ENCODE data around the gene XCR1.
"Not testable (repeated sequence)": the region's sequence is repeated elsewhere in the genome, so short reads cannot be mapped to it uniquely, and the experiment has no call there.

Gene XCR1, protein sequence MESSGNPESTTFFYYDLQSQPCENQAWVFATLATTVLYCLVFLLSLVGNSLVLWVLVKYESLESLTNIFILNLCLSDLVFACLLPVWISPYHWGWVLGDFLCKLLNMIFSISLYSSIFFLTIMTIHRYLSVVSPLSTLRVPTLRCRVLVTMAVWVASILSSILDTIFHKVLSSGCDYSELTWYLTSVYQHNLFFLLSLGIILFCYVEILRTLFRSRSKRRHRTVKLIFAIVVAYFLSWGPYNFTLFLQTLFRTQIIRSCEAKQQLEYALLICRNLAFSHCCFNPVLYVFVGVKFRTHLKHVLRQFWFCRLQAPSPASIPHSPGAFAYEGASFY
- total RNA-seq = 0 to 0.04 (median 0) reads per million in 3 experiments

DNA sequence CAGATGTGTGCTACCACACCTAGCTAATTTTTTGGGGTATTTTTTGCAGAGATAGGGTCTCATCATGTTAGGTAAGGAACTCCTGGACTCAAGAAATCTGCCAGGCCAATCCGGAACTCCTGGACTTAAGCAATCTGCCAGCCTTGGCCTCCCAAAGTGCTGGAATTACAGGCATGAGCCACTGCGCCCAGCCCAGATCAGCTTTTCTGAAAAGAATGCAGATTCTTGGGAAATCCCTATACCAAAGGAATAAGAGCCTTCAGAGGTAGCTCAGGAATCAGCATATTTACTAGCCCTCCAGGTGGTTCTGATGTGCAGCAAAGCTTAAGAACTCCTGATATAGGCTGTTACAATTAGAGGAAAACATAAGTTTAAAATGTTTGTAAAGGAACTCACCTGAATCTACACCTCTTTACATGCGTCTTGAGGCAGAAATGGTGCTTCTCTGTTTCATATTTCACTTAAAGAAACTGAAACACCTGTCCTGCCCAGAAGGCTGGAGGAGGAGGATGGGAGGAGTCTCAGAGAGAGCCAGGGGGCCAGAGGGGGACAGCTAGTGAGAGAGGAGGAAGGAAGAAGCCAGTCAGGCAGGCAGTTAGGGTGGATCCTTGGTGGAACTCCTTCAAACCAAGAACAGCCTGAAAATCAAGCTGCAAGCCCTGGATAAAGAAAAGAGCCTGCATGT lies at the start of gene XCR1:
XCR1 (minus strand) TSS at position 463 of the 685 bp plus-strand sequence. CDS start 5,536 bp downstream, outside the sequence.
- DNase-seq = no peak

DNA sequence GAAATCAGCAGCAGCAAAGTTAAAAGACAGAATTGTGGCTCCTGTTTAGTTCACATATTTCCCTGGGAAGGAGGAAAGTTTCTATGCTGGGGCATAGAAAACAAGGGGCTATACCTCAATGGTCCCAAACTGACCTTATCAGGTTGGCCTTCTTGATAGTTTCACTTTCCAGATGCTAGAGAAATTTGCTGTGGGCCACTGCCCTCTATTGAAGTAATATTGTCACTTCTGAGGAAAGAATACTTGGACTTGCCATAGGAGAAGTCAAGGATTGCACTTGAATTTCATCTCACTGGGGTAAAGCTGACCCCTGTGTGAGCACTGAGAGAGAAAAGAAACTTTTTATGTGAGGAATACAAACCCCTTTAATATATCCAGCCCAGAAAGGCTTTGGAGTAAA lies 49.3 kb upstream of the XCR1 start:
- DNase-seq = no peak

DNA sequence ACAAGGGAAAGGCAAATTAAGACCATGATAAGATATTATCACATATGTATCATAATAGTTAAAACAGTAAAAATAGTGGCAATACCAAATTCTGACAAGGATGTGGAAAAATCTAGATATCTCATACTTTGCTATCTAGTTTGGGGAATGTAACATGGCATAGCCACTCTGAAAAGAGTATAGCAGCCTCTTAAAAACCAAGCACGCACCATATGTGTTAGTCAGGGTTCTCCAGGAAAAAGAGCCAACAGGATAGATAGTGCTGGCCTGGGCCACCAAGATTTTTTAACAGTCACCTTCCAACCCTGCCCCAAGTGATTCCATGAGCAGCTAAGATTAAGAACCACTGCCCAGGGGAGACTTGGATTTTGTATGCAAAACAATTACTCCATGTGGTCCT lies 48.5 kb upstream of the XCR1 start:
- DNase-seq = no peak

DNA sequence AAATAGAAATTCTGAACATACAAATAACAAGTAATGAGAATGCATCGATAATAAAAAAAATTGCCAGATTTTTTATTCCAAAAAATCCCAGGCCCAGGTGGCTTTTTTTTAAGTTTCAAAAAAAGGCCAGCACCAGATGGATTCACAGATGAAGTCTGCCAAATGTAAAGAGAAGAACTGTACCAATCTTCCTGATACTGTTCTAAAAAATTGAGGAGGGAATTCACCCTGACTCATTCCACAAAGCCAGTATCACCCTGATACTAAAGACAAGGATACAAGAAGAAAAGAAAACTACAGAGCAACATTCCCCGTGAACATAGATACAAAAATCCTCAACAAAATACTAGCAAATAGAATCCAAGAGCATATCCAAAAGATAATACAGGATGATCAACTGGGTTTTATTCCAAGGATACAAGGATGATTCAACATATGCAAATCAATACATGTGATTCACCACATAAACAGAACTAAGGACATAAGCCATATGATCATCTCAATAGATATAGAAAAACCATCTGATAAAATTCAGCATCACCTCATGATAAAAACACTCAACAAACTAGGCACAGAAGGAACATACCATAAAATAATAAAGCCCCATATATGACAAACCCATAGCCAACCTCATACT lies 44.1 kb upstream of the XCR1 start:
- DNase-seq = no peak

DNA sequence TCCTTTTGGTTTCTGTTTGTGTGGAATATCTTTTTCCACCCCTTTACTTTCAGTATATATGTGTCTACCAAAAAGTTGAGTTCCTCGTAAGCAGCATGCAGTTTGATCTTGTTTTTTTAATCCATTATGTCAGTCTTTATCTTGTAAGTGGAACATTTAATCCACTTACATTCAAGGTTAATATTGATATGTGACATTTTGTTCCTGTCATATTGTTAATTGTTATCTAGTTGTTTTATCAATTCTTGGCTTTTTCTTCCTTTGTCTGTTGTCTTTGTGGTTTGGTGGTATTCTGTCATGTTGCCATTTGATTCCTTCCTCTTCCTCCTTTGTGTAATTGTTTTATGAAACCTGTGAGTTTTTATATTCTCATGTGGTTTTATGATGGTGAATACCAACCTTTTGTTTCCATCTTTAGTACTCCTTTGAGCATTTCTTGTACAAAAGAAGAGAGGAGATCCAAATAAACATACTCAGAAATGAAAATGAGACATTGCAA lies 43.4 kb upstream of the XCR1 start:
- peak; percentile 55 for DNase-seq

DNA sequence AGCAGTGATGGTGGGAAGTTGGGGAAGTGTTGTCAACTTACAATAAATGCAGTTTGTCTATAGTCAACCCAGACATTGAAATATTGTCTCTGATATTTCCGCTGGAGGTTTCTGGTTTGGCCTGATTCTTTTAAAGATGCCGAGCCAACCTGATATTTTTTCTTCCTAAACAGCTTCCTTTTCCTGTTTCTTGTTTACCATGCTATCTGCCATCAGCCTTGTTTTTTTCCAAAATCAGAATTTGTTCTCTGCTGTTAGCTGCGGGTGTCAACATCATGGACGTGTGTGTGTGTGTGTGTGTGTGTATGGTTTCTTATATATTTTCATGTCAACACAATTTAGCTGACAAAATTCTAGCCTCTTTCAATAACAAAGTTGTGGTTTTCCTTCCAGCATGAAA lies 41.2 kb upstream of the XCR1 start:
- peak; percentile 70 for DNase-seq

DNA sequence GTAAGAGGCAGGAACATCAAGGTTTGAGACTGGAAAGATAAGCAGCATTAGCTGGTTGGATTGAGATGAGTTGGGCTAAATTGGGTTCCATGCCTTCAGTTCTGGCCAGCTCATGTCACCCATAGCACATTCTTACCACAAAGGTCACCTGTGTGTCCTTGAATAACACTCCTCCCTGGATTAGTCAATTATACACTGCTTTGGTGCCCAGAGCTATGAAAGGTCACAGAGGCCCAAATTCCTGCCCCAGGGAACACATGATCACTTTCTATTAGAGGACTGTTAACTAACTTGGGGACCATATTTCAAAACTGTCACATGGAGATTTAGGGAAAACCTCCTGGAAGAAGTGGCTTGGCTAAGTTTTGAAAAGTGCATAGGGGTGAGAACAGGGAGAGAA lies 40.1 kb upstream of the XCR1 start:
- no peak for DNase-seq

DNA sequence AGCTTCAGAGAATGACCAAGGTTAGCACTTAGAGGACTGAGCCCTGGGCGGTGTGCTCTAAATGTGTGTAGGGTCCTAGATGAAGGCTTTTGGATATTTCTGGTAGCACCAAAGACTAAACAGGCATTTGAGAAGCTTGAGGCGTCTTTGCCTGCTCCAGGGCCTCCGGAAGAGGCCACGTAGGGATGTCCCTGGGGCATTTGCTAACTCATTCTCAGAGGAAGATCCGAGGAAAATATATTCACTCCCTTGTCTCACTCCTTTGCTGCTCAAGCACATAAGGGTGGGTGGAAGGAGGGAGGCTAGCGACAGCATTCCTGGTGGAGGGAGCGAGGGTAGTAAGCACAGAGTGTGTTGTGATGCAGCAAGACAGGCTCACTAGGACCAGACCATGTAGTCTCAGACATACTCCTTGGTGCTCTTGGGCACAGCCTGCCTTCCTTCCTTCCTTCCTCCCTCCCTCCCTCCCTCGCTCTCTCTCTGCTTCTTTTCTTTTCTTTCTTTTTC lies 38.5 kb upstream of the XCR1 start:
- no peak for DNase-seq

DNA sequence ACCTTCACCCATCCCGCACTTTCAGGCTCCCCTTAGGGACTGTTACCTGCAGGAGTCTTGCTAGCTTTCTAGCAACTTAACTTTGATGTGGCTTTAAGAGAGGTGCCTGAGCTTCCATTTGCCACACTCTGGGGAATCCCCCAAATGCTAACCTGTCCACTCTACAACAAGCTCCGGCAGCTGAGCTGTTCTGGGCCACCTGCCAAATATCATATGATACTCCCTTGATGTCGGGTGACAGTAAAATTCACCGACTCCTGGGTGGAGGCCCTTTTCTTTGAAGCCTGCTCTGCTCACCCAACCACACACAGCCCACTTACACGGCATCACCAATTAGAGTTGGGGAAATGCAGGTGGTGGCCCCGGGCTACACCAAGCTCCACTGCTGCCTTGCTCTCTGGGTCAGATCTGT lies 38.0 kb upstream of the XCR1 start:
- DNase-seq = peak; percentile 94

DNA sequence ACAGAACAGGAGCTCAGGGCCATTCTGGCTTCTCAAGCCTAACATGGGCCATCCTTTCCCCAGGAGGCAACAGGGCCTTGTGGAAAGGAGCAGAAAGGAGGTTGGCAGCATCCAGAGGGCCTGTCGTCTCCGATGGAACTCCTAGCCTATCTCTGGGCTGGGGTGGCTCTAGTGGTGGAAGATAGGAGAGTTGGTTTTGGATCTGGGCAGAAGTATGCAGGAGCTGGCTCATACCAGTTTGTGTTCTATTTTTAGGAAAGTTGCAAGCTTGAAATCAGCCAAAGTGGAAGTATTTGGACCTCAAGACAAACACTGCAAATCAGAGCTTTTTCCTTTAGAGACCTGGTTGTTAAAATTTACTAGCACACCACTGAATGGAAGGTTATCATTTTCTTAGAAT lies 35.4 kb upstream of the XCR1 start:
- no peak for DNase-seq

DNA sequence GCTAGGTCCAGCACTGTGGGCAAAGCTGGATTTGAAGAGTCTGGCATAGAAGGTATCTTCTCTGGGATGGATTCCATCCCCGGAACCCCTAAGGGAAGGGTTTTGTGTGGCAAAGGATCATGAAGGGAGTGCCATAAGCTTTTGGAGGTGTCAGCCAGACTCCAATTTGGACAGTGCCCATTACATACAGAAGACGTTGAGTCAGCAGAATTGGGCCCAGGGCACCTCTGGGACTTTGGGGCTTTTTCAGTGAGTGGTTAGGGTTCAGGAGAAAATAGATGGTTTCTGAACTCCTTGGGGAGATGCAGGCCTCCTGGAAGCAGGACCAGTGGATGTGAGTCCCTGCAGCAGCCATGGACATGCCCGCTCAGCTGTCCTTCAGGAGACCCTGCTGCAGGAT lies 34.6 kb upstream of the XCR1 start:
- no peak for DNase-seq

DNA sequence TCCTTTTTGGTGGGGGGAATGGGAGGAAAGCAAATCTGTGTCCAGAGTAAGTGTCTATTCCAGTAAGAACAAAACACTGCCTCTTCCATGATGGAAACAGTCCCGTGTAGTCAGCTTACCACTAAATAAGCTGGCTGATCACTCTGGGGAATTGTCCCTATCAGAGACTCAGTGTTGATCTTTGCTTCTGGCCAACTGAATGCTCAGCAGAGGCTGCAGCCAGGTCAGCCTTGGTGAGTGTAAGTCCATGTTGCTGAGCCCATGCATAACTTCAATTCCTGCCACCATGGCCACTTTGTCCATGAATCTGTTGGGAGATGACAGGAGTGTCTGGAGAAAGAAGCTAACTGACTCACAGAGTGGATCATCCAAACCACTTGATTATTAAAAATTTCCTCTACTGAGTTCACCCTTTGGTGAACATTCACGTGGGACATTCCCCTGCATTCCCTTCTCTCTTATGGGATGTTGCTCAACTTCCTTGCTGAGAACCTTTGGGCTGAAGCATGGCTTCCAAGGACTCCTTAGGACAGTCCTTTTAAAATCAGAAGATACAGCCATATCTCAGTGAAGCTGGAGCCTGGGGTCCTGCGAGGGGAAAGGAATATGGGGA lies 33.9 kb upstream of the XCR1 start:
- no peak for DNase-seq

DNA sequence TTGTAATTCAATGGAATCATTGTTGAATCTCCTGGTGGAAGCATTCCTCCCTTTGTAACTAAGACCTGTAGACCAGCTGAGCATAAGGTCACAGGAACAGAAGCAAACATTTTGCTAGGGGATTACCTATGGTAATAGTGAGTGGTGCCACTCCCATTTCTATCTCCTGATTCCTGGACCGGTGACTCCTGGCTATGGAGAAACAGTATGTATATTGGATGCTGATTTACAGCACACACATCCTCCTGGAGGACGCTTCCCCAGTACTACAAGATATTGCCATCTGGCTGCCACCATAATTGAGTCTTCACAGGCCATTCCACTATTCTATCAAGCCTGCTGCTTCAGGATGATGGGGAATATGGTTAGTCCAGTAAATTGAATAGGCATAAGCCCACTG lies 33.3 kb upstream of the XCR1 start:
- DNase-seq = no peak

DNA sequence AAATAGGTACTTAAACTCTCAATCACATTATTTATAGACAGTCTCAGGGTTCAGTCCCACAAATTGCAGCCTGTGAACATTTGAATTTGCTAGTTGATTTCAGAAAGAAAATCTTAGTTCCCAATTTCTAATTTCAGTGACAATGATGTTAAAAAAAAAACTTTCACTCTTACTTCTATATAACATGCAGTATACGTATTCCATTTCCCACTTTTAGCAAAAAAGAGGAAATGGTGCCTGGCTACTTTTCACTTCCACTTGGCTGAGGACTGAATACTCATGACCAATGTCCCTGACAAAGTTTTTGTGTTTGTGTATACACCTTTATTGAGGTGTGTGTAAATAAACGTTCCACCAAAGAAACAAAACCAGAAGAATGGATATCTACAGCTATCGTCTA lies 32.1 kb upstream of the XCR1 start:
- DNase-seq = no peak

DNA sequence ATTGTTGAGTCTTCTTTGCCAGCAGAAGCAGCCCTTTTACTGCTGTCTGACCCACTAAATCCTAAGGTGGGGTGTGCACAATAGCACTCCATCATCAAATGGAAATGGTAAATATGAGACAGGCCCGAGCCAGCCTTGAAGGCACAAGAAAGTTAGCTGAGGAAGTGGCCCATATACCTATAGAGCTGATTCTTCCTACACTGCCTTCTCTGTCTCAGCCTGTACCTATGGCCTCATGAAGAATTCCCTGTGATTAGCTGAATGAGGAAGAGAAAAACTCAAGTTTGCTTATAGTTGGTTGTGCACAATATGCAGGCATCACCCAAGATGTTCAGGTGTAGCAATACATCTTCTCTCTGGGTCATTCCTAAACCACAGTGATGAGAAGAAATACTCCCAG lies 31.7 kb upstream of the XCR1 start:
- no peak for DNase-seq

DNA sequence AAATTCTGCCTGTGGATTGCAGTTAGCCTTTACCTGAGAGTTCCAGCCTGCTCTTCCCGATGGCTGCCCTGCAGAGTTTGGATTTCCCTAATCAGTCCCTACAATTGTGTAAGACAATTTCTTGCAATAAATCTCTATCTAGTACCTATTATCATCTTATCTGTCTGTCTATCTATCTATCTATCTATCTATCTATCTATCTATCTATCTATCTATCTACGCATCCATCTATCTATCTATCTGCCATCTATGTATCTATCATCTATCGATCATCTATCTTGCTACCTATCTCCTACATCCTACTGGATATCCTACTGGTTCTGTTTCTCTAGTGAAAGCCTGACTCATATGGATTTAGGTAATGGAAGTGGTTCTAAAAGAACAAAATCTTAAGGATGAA lies 30.4 kb upstream of the XCR1 start:
- DNase-seq = no peak

DNA sequence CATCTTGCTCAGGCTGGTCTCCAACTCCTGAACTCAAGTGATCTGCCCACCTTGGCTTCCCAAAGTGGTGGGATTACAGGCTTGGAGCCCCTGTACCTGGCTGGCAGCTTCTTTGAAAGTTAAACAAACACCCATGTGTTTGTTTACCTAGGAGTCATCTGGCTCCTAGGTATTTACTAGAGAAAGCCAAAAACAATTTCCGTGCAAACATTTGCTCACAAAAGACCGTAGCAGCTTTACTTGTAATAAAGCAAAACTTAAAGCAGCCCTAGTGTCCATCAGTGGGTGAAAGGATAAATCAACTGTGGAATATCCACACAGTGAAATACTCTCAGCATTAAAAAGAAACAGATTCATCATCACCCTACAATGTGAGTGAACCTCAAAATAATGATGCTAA lies 29.4 kb upstream of the XCR1 start:
- DNase-seq = no peak

DNA sequence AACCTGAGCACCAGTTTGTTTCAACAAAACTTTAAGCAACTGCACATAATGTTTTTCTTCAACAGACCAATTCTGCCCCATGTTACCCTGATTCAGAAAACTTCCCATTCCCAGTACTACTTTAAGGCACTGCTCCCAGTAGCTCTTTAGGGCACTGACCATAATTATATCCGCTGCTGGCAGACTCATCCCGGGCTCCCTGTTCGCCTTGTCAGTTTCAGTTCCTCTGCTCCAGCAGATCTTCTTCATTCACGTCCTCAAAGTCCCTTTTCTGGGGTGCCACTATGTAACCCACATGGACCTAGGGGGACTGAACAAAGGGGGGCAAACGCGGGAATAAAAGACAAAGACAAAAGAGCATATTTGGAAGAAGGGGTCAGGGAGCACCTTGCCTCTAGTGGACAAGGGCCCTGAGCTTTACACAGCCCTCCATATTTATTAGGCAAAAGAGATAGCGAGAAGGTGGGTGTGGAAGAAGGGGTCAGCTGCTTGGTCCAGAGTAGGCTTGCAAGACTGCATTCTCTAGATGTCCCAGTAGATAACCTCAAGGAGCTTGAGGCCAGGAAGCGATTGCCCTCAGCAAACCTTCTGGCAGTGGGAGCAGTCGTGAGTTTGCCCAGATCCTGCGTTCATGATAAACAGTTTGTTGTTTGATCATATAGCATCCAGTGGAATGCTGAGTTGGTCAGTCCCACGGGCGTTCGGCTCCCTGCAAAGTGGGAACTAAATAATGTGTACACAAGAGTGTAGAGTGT lies 26.7 kb upstream of the XCR1 start:
- DNase-seq = not testable (repeated sequence)

DNA sequence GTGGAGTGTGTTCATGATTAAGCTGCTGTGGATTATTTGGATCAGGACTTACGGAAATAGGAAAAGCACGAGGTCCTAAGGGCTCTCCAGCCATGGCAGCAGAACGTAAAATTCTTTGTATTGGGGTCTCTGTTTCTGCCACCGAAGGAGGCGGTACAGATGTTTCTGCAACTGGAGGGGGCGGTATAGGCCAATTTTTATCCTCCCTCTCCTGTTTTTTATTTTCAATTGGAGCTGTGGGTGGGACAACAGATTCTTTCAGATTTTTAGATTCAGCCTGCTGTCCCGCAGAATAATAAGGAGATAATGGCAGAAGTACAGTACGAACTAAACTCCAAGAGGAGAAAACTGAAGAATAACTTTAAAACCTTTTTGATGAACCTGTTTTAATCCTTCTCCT lies 26.0 kb upstream of the XCR1 start:
- DNase-seq = not testable (repeated sequence)

DNA sequence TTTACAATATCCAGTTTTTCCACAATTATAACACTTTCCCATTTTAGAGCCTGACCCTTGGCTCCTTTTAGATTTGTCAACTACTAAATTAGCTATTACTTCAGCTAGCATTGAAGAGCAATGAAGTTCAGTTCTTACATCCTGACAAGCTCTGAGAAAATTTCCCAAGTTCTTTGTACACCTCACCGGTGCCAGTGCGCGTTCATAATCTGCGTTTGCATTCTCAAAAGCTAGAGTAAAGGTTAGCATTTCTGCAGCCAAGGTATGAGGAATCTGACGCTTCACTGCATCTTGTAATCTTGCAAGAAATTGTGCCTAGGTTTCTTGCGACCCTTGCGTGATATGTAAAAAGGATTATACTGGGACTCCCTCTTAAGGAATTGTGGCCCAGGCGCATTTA lies 25.2 kb upstream of the XCR1 start:
- DNase-seq = no peak

DNA sequence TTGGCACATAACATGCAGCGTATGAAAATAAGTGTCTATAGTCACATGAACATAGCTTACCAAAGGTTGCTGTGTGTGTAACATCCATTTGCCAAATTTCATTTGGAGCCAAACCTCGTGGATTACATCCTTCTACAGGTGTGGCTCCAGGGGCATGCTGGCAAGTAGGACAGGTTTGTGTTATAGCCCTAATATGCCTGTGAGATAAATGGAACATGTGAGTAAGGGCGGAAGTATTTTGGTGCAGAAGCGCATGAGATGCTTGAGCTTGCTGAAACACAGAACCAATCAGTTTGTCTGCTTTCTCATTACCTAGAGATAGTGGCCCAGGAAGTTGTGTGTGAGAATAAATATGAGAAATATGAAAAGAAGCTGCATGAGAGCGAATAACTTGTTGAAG lies 21.8 kb upstream of the XCR1 start:
- no peak for DNase-seq

DNA sequence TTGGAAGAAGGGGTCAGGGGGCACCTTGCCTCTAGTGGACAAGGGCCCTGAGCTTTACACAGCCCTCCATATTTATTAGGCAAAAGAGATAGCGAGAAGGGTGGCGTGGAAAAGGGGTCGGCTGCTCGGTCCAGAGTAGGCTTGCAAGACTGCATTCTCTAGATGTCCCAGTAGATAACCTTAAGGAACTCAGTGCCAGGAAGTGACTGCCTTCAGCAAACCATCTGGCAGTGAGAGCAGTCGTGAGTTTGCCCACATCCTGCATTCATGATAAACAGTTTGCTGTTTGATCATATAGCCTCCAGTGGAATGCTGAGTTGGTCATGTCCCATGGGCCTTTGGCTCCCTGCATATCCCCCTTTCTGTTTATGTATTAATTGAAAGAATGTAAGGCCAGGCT lies 18.9 kb upstream of the XCR1 start:
- DNase-seq = peak; percentile 55
